BE2C (cell line): Measurements from ENCODE around the gene CNIH3.

Experiments
- DNase-seq: peaks from one replicate; pipeline ENCODE4 v3.0.0-alpha.2; 2020
- H3K27me3 ChIP-seq: fragments of 250-450 bp; sonication (Bioruptor Pico); 2 replicates; pipeline ENCODE4 v1.5.1; 2020; ENCODE audit warnings: mild to moderate bottlenecking
- H3K36me3 ChIP-seq: fragments of 250-450 bp; sonication (Bioruptor Pico); 2 replicates; pipeline ENCODE4 v1.5.1; 2020; ENCODE audit warnings: mild to moderate bottlenecking
- H3K4me1 ChIP-seq: fragments of 250-450 bp; sonication (Bioruptor Pico); 2 replicates; pipeline ENCODE4 v1.5.1; 2020
- H3K4me3 ChIP-seq: 2 replicates; pipeline ENCODE4 v1.5.1; 2011; ENCODE audit warnings: low read depth, low read length
- H3K9me3 ChIP-seq: fragments of 250-450 bp; sonication (Bioruptor Pico); 2 replicates; pipeline ENCODE4 v1.5.1; 2020
- TF ChIP-seq, protein P1 (sequence below): IDR thresholded peaks from 2 replicates; pipeline ENCODE4 v1.5.1; 2012; ENCODE audit warnings: mild to moderate bottlenecking, low read depth, low read length

The CNIH3 gene

DNA sequence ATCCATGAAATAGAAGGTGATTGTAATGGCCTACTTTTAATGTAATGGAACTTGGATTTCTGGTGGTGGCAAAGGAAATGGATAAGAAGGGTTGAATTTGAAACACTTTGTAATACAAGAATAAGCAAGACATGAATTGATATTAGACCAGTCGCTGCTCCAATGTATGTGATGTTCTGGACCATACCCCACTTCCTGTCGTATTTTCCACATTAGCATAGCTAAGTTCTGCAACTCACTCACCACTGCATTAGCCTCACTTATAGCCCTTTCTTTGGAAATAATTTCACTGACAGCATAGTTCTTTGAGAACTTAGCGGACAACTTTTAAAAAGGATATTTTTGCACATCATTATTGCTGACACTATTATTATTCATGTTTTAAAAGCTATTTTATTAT is 32.3 kb upstream of the CNIH3 start:
- no peaks in the 10 kb centered on the region for H3K27me3 ChIP-seq
- DNase-seq: no peak
- H3K9me3 ChIP-seq: no peaks in the 10 kb centered on the region
- H3K4me1 ChIP-seq: no peaks in the 10 kb centered on the region; the same call in 1 of the 2 replicates
- no peak overlapping the region for H3K4me3 ChIP-seq
- TF ChIP-seq, protein P1, sequence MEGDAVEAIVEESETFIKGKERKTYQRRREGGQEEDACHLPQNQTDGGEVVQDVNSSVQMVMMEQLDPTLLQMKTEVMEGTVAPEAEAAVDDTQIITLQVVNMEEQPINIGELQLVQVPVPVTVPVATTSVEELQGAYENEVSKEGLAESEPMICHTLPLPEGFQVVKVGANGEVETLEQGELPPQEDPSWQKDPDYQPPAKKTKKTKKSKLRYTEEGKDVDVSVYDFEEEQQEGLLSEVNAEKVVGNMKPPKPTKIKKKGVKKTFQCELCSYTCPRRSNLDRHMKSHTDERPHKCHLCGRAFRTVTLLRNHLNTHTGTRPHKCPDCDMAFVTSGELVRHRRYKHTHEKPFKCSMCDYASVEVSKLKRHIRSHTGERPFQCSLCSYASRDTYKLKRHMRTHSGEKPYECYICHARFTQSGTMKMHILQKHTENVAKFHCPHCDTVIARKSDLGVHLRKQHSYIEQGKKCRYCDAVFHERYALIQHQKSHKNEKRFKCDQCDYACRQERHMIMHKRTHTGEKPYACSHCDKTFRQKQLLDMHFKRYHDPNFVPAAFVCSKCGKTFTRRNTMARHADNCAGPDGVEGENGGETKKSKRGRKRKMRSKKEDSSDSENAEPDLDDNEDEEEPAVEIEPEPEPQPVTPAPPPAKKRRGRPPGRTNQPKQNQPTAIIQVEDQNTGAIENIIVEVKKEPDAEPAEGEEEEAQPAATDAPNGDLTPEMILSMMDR: no peak
- H3K36me3 ChIP-seq: no peaks in the 10 kb centered on the region

GRCh38 chr1:224585051-224585450 is 31.1 kb upstream of the CNIH3 start:
- TF ChIP-seq, protein P1: no peak
- H3K36me3 ChIP-seq: no peaks in the 10 kb centered on the region
- no peaks in the 10 kb centered on the region for H3K27me3 ChIP-seq
- DNase-seq: no peak
- H3K4me3 ChIP-seq: no peak overlapping the region
- H3K4me1 ChIP-seq: no peaks in the 10 kb centered on the region
- no peaks in the 10 kb centered on the region for H3K9me3 ChIP-seq

GRCh38 chr1:224587051-224587450 is 29.1 kb upstream of the CNIH3 start:
- no peak for DNase-seq
- no peaks in the 10 kb centered on the region for H3K36me3 ChIP-seq
- H3K4me1 ChIP-seq: no peaks in the 10 kb centered on the region
- TF ChIP-seq, protein P1: no peak
- no peak overlapping the region for H3K4me3 ChIP-seq
- H3K9me3 ChIP-seq: no peaks in the 10 kb centered on the region
- H3K27me3 ChIP-seq: no peaks in the 10 kb centered on the region

GRCh38 chr1:224588515-224588914 is 27.6 kb upstream of the CNIH3 start:
- no peaks in the 10 kb centered on the region for H3K36me3 ChIP-seq
- H3K9me3 ChIP-seq: no peaks in the 10 kb centered on the region
- DNase-seq: no peak
- no peaks in the 10 kb centered on the region for H3K27me3 ChIP-seq
- TF ChIP-seq, protein P1: no peak
- no peaks in the 10 kb centered on the region for H3K4me1 ChIP-seq
- H3K4me3 ChIP-seq: no peak overlapping the region

DNA sequence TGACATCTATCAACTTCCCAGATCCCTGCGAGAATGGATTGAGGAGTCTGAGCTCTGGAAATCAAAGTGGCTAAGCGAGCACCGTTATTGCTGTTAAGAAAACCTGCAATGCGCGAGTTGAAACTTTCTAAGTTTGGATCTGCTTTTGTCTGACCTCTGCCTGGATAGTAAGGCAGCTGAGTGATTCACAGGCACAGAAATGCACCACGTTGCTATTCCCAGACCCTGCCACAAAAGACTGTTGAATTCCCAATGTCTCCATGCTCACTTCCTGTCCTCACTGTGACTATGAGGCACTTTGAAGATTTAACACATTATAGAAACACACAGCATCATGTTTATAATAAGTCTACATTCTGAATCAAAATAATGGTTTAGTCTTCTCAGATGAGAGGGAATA is 27.1 kb upstream of the CNIH3 start:
- H3K4me3 ChIP-seq: no peak overlapping the region
- no peak for DNase-seq
- H3K36me3 ChIP-seq: no peaks in the 10 kb centered on the region
- H3K27me3 ChIP-seq: no peaks in the 10 kb centered on the region
- H3K4me1 ChIP-seq: peaks cover 3% of the 10 kb centered on the region; the same call in 1 of the 2 replicates
- no peaks in the 10 kb centered on the region for H3K9me3 ChIP-seq
- TF ChIP-seq, protein P1: no peak

DNA sequence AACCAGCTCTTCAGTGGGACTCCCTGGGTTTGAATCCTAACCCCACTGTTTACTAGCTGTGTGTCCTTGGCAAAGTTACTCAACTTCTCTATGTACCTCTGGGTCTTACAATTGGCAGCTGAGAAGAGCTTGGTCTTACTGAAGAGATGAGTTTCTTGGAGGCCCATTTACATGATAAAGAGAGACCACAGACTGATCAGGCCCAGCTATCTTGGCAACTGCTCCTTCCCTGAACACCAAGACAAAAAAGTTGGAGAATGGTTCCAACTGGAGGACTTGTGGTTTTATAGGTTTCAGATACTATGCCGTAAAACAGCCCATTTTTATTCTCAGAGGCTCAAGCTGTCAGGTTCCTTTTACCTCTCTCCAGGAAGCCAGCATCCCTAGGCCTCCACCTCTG is 24.8 kb upstream of the CNIH3 start:
- Histone ChIP-seq H3K4me1 (peaks cover 3% of the 10 kb centered on the region; the same call in 1 of the 2 replicates), H3K36me3 (no peaks in the 10 kb centered on the region), H3K4me3 (no peak overlapping the region), H3K9me3 (no peaks in the 10 kb centered on the region), H3K27me3 (no peaks in the 10 kb centered on the region)
- TF ChIP-seq, protein P1: no peak
- DNase-seq: no peak
